NCI-H146 treated with DMSO at 0.1 percent for 48 hours (cell line): ENCODE results near the gene HK1.
"Not testable (repeated sequence)": the region's sequence is repeated elsewhere in the genome, so short reads cannot be mapped to it uniquely, and the experiment has no call there.

Experiments used
- DNase-seq: peaks from one replicate; lab custom pipeline; 2025; ENCODE audit not compliant: unreplicated experiment; lab: John Stamatoyannopoulos, UW

HK1 gene

GRCh38 chr10:69278446-69278963 lies at the start of gene HK1:
TSS of gene HK1 (plus strand) at chr10:69278496.
- DNase-seq, result no peak

- DNase-seq, result no peak
Measured at GRCh38 chr10:69229616-69229916, 48.7 kb upstream of the HK1 start.

GRCh38 chr10:69230128-69230527 lies 48.2 kb upstream of the HK1 start:
- no peak for DNase-seq

- no peak for DNase-seq
Measured at GRCh38 chr10:69232252-69232651, 46.0 kb upstream of the HK1 start.

GRCh38 chr10:69232736-69233480 lies 45.4 kb upstream of the HK1 start:
- no peak for DNase-seq

GRCh38 chr10:69234447-69234846 lies 43.8 kb upstream of the HK1 start:
- no peak for DNase-seq

GRCh38 chr10:69237528-69238159 lies 40.7 kb upstream of the HK1 start:
- DNase-seq, result peak; percentile 60

GRCh38 chr10:69239136-69239535 lies 39.2 kb upstream of the HK1 start:
- no peak for DNase-seq

- no peak for DNase-seq
Measured at GRCh38 chr10:69239816-69240434, 38.4 kb upstream of the HK1 start.

- DNase-seq, result no peak
Measured at GRCh38 chr10:69240455-69240854, 37.8 kb upstream of the HK1 start.

GRCh38 chr10:69241575-69241974 lies 36.7 kb upstream of the HK1 start:
- no peak for DNase-seq

GRCh38 chr10:69242040-69242851 lies 36.0 kb upstream of the HK1 start:
- DNase-seq, result no peak

- DNase-seq, result no peak
Measured at GRCh38 chr10:69242852-69243212, 35.5 kb upstream of the HK1 start.

- DNase-seq, result no peak
Measured at GRCh38 chr10:69243817-69244216, 34.5 kb upstream of the HK1 start.

- DNase-seq, result no peak
Measured at GRCh38 chr10:69246036-69246435, 32.3 kb upstream of the HK1 start.

- DNase-seq, result no peak
Measured at GRCh38 chr10:69246581-69247312, 31.5 kb upstream of the HK1 start.

- no peak for DNase-seq
Measured at GRCh38 chr10:69247313-69247710, 31.0 kb upstream of the HK1 start.

- no peak for DNase-seq
Measured at GRCh38 chr10:69248117-69248730, 30.1 kb upstream of the HK1 start.

GRCh38 chr10:69250041-69250440 lies 28.3 kb upstream of the HK1 start:
- no peak for DNase-seq

- DNase-seq, result not testable (repeated sequence)
Measured at GRCh38 chr10:69251417-69251816, 26.9 kb upstream of the HK1 start.
